Peyer's patch (tissue), 4 donors: ENCODE measurements around the gene COL6A2.

Experiments
- CTCF ChIP-seq, 6 experiments: fragments of 450-650 bp in 4 of 6; fragments of 200-600 bp in 2 of 6; sonication (generic) in 1 of 6; IDR thresholded peaks; one replicate each; pipeline ENCODE4 v1.5.1; 2017 to 2019; ENCODE audit warnings: antibody characterized with exemption in 6 of 6, mild to moderate bottlenecking in 3 of 6, moderate library complexity in 1 of 6
- POLR2A ChIP-seq, 2 donors: fragments of 450-650 bp; IDR thresholded peaks; one replicate each; pipeline ENCODE4 v1.5.1; 2017; ENCODE audit warnings: antibody characterized with exemption in 2 of 2, mild to moderate bottlenecking in 2 of 2, moderate library complexity in 2 of 2

GRCh38 chr21:46135782-46136395 lies 38.0 kb downstream of the COL6A2 start:
- TF ChIP-seq CTCF (IDR thresholded peaks at IDR 0.05) = no peak
- no peak for TF ChIP-seq POLR2A (IDR thresholded peaks at IDR 0.05)
